GM21423 (cell line): ENCODE measurements around the gene ACTL10.
A peak's percentile ranks its signal among the peaks of the same experiment; 100 is the strongest.

Experiments used
- ATAC-seq: cut with Tn5 transposase; IDR thresholded peaks from one replicate; pipeline ENCODE4 v1.9.1; 2021; ENCODE audit warnings: mild to moderate bottlenecking, moderate library complexity; ENCODE audit not compliant: unreplicated experiment

Gene ACTL10

DNA sequence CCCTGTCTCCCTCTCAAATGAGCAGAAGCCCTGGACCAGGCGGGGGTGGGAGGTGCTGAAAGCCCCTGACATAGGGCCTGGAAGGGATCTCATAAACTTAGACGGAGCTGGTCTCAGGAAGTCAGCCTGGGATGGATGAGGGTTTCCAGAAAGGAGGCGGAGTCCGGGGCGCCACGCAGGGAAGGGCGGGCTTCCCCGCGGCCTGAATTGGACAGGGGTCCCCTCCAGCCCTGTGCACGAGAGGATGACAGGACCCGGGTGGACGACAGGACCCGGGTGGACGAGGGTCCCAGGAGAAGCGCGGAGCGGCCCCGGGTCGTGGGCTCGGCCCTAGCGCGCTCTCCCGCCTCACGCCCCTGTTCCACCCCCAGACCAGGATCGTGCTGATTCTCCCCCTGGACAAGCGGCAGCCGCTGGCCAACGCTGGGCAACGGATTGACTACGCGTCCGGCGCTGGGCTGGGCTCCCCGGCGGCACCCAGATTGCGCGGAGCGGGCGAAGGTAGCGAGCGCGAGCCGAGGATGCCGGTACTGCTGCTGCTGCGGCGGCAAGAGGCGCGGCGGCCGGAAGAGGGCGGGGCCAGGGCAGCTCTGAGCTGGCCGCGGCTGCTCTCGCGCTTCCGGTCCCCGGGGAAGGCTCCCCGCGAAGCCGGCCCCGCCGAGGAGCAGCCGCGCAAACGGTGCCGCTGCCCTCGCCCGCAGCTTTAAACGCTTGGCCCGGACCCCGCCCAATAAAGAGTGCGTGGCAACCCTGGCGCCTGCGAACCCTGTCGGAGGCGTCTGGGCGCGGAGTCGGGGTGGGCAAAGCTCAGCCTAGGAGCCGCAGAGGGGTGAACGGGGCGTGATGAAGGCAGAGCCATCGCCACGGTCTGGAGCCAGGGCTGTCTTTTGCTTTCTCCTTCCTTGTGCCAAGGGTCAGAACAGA, 3.3 kb upstream of the ACTL10 start:
- peak; percentile 50 for ATAC-seq

GRCh38 chr20:33664085-33664761, 2.5 kb upstream of the ACTL10 start:
- no peak for ATAC-seq

- no peak for ATAC-seq
These were observed 2.0 kb upstream of the ACTL10 start for GRCh38 chr20:33664762-33665144.

DNA sequence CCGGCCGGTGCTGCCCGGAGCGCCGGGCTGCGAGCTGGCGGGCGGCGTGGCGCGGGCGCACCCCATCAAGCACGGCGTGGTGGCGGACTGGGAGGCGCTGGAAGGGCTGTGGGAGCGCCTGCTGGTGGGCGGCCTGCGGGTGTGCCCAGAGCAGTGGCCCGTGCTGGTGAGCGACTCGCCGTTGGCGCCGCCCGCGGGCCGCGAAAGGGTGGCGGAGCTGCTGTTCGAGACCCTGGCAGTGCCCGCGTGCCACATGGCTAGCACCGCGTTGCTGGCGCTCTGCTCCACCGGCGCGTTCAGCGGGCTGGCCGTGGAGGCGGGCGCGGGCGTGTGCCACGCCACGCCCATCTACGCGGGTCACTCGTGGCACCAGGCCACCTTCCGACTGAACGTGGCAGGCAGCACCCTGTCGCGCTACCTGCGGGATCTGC, 517 bp downstream of the ACTL10 start:
- peak; percentile 5 for ATAC-seq

DNA sequence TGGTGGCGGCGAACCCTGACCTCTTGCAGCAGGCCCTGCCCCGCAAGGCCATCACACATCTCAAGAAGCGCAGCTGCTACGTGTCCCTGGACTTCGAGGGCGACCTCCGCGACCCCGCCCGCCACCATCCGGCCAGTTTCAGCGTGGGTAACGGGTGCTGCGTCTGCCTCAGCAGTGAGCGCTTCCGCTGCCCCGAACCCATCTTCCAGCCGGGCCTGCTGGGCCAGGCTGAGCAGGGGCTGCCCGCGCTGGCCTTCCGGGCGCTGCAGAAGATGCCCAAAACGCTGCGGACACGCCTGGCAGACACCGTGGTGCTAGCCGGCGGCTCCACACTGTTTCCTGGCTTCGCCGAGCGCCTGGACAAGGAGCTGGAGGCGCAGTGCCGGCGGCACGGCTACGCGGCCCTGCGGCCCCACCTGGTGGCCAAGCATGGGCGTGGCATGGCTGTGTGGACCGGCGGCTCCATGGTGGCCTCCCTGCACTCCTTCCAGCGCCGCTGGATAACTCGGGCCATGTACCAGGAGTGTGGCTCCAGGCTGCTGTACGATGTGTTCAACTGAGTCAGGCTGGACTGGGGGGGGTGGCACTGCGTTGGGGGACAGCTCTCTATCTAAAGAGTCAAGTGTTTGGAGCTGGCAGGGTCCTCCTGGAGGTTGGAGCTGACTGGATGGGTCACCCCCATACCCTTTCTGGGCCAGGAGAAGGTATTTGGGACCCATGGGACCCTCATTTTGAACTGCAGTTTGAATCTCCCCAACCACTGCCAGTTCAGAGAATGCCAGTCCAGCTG, 1.1 kb downstream of the ACTL10 start:
- no peak for ATAC-seq

DNA sequence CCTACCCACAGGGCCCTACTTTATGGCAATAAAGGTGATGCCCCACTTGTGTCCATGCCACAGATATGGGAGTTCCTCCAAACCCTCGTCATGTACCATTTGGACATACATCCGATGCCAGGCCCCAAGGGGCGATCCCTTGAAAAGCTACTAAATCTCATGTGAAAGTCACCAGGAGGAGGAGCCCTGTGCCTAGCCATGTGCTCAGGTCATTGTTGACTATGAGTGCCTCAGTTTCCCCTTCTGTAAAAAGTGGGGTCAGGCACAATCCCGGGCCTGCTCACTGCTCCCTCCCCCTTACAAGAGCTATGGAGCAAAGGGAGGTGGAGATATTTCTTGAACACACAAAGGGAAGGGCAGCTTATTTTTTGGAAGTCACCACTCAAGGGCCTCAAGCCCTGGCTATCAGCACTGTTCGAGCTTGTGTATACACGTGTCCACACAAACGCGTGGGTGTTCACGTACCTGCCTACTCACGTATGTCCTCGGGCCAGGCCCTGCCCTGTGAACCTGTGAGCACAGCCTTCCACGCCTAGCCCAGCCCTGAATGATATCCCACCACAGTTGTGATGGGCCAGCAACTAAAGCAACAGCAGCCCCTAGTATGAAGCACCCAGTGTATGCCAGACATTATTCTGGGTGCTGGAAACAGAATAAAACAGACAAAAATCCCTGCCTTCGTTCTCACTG, 1.9 kb downstream of the ACTL10 start:
- ATAC-seq, result no peak

- no peak for ATAC-seq
These were observed 2.5 kb downstream of the ACTL10 start for GRCh38 chr20:33669224-33669623.

DNA sequence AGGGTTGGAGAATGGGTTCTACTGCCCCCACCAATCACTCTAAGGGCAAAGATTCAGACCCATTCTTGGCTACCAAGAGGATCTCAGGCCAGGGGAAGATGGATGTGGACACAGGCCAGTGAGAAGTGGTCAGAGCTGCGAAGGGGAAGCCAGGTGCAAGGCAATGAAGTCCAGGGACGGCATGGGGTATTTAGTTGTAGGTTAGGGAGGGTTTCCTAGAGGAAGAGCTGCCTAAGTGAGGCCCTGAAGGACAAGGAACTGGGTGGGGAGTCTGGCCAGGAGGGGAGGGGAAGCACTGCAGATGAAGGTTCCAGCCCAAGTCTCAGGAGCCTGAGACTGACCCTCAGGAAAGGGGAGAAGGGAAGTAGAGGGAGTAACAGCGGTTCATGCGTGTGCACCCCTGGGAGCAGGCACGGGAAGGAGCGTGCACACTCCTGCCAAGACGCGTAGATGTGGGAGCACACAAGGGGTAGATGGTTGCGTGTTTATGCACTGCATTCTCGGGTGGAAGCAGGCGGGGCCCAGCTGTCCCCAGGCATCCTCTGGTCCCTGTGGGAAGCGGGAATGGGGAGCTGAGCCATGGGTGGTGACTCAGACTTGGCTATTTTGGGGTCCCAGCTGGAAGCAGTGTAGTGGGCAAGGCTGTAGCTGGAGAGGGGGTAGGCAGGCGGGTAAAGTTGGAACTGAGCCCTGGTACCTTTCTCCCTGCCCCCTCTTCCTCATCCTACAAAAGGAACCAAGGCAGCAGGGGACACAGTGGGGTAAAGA, 3.3 kb downstream of the ACTL10 start:
- ATAC-seq, result no peak

- no peak for ATAC-seq
These were observed 4.2 kb downstream of the ACTL10 start for GRCh38 chr20:33670715-33671499.

- ATAC-seq, result no peak
These were observed 5.0 kb downstream of the ACTL10 start for GRCh38 chr20:33671573-33672288.

DNA sequence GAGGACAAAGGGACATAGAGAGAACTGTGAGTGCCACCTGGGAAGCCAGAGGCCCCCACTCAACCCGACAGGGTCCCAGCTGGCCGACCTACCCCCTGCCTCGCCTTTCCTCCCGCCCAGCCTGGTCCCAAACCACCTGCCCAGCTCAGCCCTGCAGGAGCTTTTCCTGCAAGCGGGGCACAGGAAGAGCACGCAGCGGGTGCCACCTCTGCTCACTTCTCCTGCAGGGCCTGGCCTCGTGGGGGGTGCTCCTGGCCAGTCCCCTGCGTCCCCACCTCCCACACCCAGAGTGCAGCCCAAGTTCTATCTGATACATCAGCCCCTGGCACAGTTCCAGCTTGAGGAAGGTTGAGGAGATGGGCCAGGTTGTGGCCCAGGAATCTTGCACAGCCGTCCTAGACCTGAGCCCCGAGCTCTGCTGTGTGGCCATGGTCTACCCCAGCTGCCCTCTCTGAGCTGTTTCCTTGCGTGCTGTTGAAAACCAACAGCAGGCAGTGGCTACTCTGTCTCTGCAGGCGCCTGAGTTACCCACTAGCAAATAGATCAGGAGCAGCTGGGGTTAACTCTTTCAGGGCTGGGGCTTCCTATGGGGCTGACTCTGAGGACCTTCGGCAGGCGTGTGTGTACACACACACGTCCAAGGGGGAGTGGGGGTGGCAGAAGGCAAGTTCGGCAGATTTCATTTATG, 5.8 kb downstream of the ACTL10 start:
- ATAC-seq, result no peak

- ATAC-seq, result no peak
These were observed 6.3 kb downstream of the ACTL10 start for GRCh38 chr20:33673114-33673409.

DNA sequence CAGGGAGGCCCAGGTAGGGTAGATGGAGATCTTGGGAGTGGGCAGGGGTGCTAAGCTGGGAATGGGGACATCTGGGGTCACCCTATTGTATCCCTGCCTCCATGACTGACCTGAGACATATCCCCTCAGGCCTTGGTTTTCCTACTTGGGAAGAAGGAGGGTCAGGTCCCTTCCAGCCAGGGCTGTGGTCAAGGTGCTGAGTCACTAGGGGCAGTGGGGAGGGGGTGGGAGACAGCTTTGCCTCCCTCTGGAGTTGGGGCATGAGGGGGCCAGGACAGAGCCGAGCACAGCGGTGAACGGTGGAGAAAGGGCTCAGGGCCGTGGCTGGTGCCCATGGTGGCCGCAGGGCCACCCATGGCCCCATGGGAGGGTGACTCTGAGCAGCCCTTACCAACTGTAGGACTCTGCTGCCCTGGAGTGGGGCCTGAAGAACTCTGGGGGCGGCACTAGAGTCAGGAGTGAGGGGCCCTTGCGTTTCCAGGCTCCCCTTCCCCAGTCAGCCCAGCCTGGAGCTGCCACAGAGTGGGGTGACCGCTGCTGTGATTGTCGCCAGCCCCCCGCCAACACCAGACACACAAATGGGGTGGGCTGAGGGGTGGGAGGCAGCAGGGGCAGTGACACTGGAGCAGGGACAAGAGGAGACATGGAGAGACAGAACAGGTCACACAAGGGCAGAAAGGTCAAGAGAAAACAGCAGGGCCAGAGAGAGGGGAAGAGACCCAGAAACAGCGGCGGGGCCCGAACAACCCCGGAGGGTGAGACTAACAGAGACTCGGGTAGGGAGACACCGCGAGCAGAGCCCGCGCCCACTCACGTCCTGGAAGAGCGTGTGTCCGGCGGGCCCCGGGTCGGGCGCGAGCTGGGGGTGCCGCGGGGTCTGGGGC, 6.9 kb downstream of the ACTL10 start:
- ATAC-seq, result peak; percentile 6

- ATAC-seq, result peak; percentile 57
These were observed 7.8 kb downstream of the ACTL10 start, which contains the start of gene NECAB3 for GRCh38 chr20:33674294-33675135. TSS of gene NECAB3 (minus strand) at chr20:33674428. CDS start at chr20:33674352, 76 bp downstream.

DNA sequence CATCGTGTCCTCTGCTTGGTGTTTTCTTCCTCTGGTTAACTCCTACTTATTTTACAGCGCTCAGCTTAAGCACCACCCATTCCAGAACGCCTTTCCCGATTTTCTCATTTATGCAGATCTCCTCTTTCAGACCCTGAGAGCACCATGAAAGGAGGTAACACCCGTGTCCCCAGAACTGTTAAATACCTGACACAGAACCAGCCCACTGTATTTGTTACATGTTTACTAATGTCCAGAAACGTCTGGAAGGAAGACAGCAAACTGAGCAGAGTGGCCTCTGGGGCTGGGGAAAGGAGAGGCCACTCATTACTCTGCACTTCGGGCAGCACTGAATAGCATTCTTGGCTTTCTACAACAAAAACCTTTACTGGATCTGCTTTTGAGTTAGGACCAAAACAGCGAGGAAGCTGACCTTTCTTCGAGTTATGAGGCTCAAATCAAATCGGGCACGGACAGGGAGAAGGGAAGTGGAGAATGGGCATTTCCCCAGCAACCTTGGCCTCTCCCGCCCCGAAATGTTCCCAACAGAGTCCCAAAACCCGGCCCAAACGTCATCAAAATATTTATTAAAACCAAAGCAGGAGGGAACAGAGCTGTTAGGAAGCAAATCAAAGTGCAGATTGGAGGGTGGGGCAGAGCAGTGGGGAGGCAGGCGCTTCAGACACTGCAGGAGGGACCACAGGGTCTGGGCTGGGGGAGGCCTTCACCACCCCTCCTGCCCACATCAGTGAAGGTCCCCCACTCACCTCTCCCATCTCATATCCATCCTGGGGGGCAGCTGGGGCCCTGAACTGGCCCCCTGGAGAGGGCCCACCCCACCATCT, 8.6 kb downstream of the ACTL10 start:
- no peak for ATAC-seq
